GM10266 (cell line): ENCODE measurements around the gene RALB.
"Not testable (repeated sequence)": the region's sequence is repeated elsewhere in the genome, so short reads cannot be mapped to it uniquely, and the experiment has no call there.

Source experiments
- DNase-seq: peaks from one replicate; pipeline ENCODE4 v3.0.0; 2012; ENCODE audit errors: extremely low spot score
- CTCF ChIP-seq: IDR thresholded peaks from 2 replicates; pipeline ENCODE4 v1.5.1; 2012; ENCODE audit warnings: mild to moderate bottlenecking, low read depth; ENCODE audit not compliant: control insufficient read depth, insufficient read depth; ENCODE audit errors: missing control alignments

The RALB gene

GRCh38 chr2:120231564-120231973, 21.1 kb upstream of the RALB start:
- no peak for TF ChIP-seq CTCF
- DNase-seq = no peak

- peak; percentile 79 for DNase-seq
- no peak for TF ChIP-seq CTCF
These were observed 20.5 kb upstream of the RALB start for GRCh38 chr2:120231974-120232635.

- no peak for TF ChIP-seq CTCF
- no peak for DNase-seq
These were observed 19.4 kb upstream of the RALB start for GRCh38 chr2:120233292-120233691.

GRCh38 chr2:120235158-120235557, 17.5 kb upstream of the RALB start:
- DNase-seq = not testable (repeated sequence)

- no peak for TF ChIP-seq CTCF
- DNase-seq = no peak
These were observed 17.0 kb upstream of the RALB start for GRCh38 chr2:120235681-120236080.

GRCh38 chr2:120236316-120236715, 16.3 kb upstream of the RALB start:
- no peak for TF ChIP-seq CTCF

GRCh38 chr2:120236791-120237190, 15.9 kb upstream of the RALB start:
- no peak for TF ChIP-seq CTCF

More at GRCh38 chr2:120236316-120236715, 16.3 kb upstream of the RALB start:
- no peak for DNase-seq

GRCh38 chr2:120237491-120237902, 15.2 kb upstream of the RALB start:
- no peak for DNase-seq
- TF ChIP-seq CTCF = no peak

More at GRCh38 chr2:120236791-120237190, 15.9 kb upstream of the RALB start:
- no peak for DNase-seq
